Measurements from ENCODE around the gene PIGV.
"Not testable (repeated sequence)": the region's sequence is repeated elsewhere in the genome, so short reads cannot be mapped to it uniquely, and the experiment has no call there.

Gene PIGV

GRCh38 chr1:26790551-26790953, 2.8 kb downstream of the PIGV start:
- in situ Hi-C loops (cut with MboI; ENCODE audit: low sequenced_read_pairs), result loop anchor here (10.0 kb wide), 1 partner anchor 186 kb away; no protein-coding TSS in a partner anchor

GRCh38 chr1:26791148-26791547, 3.4 kb downstream of the PIGV start:
- in situ Hi-C loops (cut with MboI; ENCODE audit: low sequenced_read_pairs), result loop anchor here (10.0 kb wide), 1 partner anchor 186 kb away; no protein-coding TSS in a partner anchor

- in situ Hi-C loops (cut with MboI; ENCODE audit: low sequenced_read_pairs), result loop anchor here (10.0 kb wide), 1 partner anchor 187 kb away; no protein-coding TSS in a partner anchor
Measured at GRCh38 chr1:26791626-26792025, 3.9 kb downstream of the PIGV start.

- in situ Hi-C loops (cut with MboI; ENCODE audit: low sequenced_read_pairs), result loop anchor here (10.0 kb wide), 1 partner anchor 188 kb away; no protein-coding TSS in a partner anchor
Measured at GRCh38 chr1:26792924-26793323, 5.2 kb downstream of the PIGV start.

GRCh38 chr1:26794391-26794790, 6.6 kb downstream of the PIGV start:
- in situ Hi-C loops (cut with MboI; ENCODE audit: low sequenced_read_pairs), result loop anchor here (10.0 kb wide), 1 partner anchor 190 kb away; no protein-coding TSS in a partner anchor

GRCh38 chr1:26797627-26798026, 9.9 kb downstream of the PIGV start:
- in situ Hi-C loops (cut with MboI; ENCODE audit: low sequenced_read_pairs), result loop anchor here (10.0 kb wide), 1 partner anchor 193 kb away; no protein-coding TSS in a partner anchor

- in situ Hi-C loops (cut with MboI; ENCODE audit: low sequenced_read_pairs), result loop anchor here (10.0 kb wide), 1 partner anchor 195 kb away; no protein-coding TSS in a partner anchor
Measured at GRCh38 chr1:26799479-26800142, 11.9 kb downstream of the PIGV start.

GRCh38 chr1:26803932-26804331, 16.2 kb downstream of the PIGV start:
- in situ Hi-C loops (cut with MboI; ENCODE audit: low sequenced_read_pairs), result not testable (repeated sequence)

GRCh38 chr1:26810105-26810504, 22.4 kb downstream of the PIGV start:
- in situ Hi-C loops (cut with MboI; ENCODE audit: low sequenced_read_pairs), result not testable (repeated sequence)

- in situ Hi-C loops (cut with MboI; ENCODE audit: low sequenced_read_pairs), result no loop called here
Measured at GRCh38 chr1:26811057-26811456, 23.3 kb downstream of the PIGV start.

- in situ Hi-C loops (cut with MboI; ENCODE audit: low sequenced_read_pairs), result no loop called here
Measured at GRCh38 chr1:26811708-26812107, 24.0 kb downstream of the PIGV start.

GRCh38 chr1:26814377-26814776, 26.6 kb downstream of the PIGV start:
- in situ Hi-C loops (cut with MboI; ENCODE audit: low sequenced_read_pairs), result no loop called here

GRCh38 chr1:26814893-26815292, 27.1 kb downstream of the PIGV start:
- in situ Hi-C loops (cut with MboI; ENCODE audit: low sequenced_read_pairs), result no loop called here

- in situ Hi-C loops (cut with MboI; ENCODE audit: low sequenced_read_pairs), result no loop called here
Measured at GRCh38 chr1:26820784-26821269, 33.1 kb downstream of the PIGV start.

GRCh38 chr1:26822737-26823395, 35.1 kb downstream of the PIGV start:
- in situ Hi-C loops (cut with MboI; ENCODE audit: low sequenced_read_pairs), result no loop called here

- in situ Hi-C loops (cut with MboI; ENCODE audit: low sequenced_read_pairs), result no loop called here
Measured at GRCh38 chr1:26824731-26825130, 37.0 kb downstream of the PIGV start.

GRCh38 chr1:26826261-26827105, 38.7 kb downstream of the PIGV start, which contains the start of gene ZDHHC18:
ZDHHC18 (plus strand) TSS chr1:26826688; CDS start chr1:26826805, 117 bp downstream.
- in situ Hi-C loops (cut with MboI; ENCODE audit: low sequenced_read_pairs), result no loop called here

GRCh38 chr1:26827106-26827604, 39.4 kb downstream of the PIGV start:
- in situ Hi-C loops (cut with MboI; ENCODE audit: low sequenced_read_pairs), result no loop called here

GRCh38 chr1:26827663-26828062, 39.9 kb downstream of the PIGV start:
- in situ Hi-C loops (cut with MboI; ENCODE audit: low sequenced_read_pairs), result no loop called here

- in situ Hi-C loops (cut with MboI; ENCODE audit: low sequenced_read_pairs), result no loop called here
Measured at GRCh38 chr1:26828411-26828991, 40.8 kb downstream of the PIGV start.

All from HL-60/S4 treated with phorbol 12-myristate 13-acetate at 8.2 ng/mL for 4 days and 3 days (cell line).